Thymus (tissue), 11 donors: ENCODE measurements around the gene CPA4. TPM values are rescaled to one million over a fixed set of nuclear protein-coding genes. Genes with fewer than 3 reads are reported as not detected.

Source experiments
- DNase-seq, 9 donors: peaks; one replicate each; pipeline ENCODE4 v3.0.0-alpha.2; 2013; ENCODE audit warnings: low spot score in 9 of 9, low read depth in 6 of 9, missing footprints in 1 of 9
- H3K27ac ChIP-seq, 2 donors: one replicate each; pipeline ENCODE4 v1.5.1; 2013; ENCODE audit warnings: control low read depth in 1 of 2, low read depth in 1 of 2, low read length in 1 of 2, mild to moderate bottlenecking in 1 of 2, moderate library complexity in 1 of 2
- H3K27me3 ChIP-seq, 2 donors: one replicate each; pipeline ENCODE4 v1.5.1; 2013; ENCODE audit warnings: low read length in 1 of 2; ENCODE audit not compliant: control insufficient read depth in 2 of 2, insufficient read depth in 1 of 2
- H3K36me3 ChIP-seq, 2 donors: one replicate each; pipeline ENCODE4 v1.5.1; 2013; ENCODE audit warnings: low read length in 1 of 2, mild to moderate bottlenecking in 1 of 2, moderate library complexity in 1 of 2; ENCODE audit not compliant: control insufficient read depth in 2 of 2, insufficient read depth in 2 of 2
- H3K4me1 ChIP-seq, 2 donors: one replicate each; pipeline ENCODE4 v1.5.1; 2013; ENCODE audit warnings: low read length in 2 of 2; ENCODE audit not compliant: control insufficient read depth in 2 of 2, insufficient read depth in 2 of 2
- H3K4me3 ChIP-seq, 2 donors: one replicate each; pipeline ENCODE4 v1.5.1; 2013; ENCODE audit warnings: low read length in 2 of 2, control low read depth in 1 of 2, mild to moderate bottlenecking in 1 of 2
- H3K9me3 ChIP-seq, 2 donors: one replicate each; pipeline ENCODE4 v1.5.1; 2013; ENCODE audit warnings: low read length in 1 of 2, mild to moderate bottlenecking in 1 of 2; ENCODE audit not compliant: control insufficient read depth in 2 of 2, insufficient read depth in 1 of 2
- WGBS: extraction: QIAGEN DNeasy Blood & Tissue Kit; methylation state at CpG from one replicate; pipeline ENCODE4 v1.1.7; 2013; 5-methylcytosine and 5-hydroxymethylcytosine counted together
- polyA plus RNA-seq: library from polyadenylated mRNA; stranded (reverse); fragments of 200-250 nt; gene quantifications from one replicate; pipeline ENCODE4 v1.2.3, GENCODE V29; 2013
- total RNA-seq: library from RNA; stranded (reverse); fragments of 120-200 nt; gene quantifications from one replicate; pipeline ENCODE4 v1.2.4, GENCODE V29; 2013
- donor health status: healthy.

Gene CPA4
- total and polyA plus RNA-seq, 2 donors, result 0.96 to 0.99 TPM

DNA sequence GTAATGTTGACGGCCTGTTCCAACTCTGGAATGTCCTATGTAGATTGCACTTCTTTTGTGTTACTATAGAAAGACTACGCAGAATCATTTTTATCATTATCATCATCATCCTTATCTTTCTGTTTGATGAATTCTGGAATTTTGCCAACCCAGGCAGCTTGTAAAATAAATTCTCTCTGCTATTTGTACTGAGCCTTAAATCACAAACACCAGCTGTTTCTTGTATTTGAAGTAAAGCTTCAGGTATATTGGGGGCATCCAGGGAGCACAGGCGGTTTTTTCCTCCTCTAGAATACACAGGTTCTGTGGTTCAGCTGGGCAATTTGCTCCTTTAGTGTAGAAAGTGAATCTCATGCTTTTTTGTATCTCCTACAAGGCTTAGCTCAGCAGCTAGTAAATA lies 36.7 kb downstream of the CPA4 start:
- H3K9me3 ChIP-seq, result no peaks in the 10 kb centered on the region
- H3K4me1 ChIP-seq, result no peaks in the 10 kb centered on the region
- H3K27me3 ChIP-seq, result no peaks in the 10 kb centered on the region
- no peak overlapping the region for H3K4me3 ChIP-seq
- H3K27ac ChIP-seq, result no peak overlapping the region
- 76% methylated on average over 3 of the region's 3 CpGs for WGBS
- H3K36me3 ChIP-seq, result no peaks in the 10 kb centered on the region
- no peak for DNase-seq

DNA sequence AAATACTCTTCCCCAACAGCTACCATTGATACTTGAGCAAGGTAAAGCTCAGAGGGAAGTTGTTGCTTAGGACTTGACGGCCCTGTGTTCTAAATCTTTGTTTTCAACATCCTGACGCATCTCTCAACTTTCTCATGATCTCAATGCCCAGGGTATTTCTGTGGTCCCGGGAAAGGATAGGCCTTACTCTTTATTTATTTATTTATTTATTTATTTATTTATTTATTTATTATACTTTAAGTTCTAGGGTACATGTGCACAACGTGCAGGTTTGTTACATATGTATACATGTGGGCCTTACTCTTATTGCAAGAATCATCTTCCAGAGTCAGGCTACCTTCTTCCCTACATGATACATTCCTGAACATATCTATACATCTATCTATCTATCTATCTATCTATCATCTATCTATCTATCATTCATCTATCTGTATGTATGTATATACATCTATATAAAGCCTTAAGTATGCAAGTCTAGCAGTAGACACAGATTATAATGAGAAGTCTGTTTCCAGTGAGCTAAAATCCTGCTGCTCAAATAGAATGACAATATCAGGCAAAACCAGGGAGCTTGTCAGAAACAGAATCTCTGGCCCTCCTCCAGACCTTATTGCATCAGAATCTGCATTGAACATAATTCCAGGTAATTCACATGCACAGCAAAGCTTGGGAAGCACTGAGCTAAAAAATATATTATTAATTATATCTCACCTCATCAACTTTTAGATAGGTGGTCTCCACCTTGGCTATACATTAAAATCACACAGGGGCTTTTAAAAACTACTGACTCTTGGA lies 39.5 kb downstream of the CPA4 start:
- 98% methylated on average over 4 of the region's 4 CpGs for WGBS
- no peak overlapping the region for H3K4me3 ChIP-seq
- no peaks in the 10 kb centered on the region for H3K9me3 ChIP-seq
- no peaks in the 10 kb centered on the region for H3K27me3 ChIP-seq
- H3K27ac ChIP-seq, result no peak overlapping the region
- no peak for DNase-seq
- H3K36me3 ChIP-seq, result no peaks in the 10 kb centered on the region
- no peaks in the 10 kb centered on the region for H3K4me1 ChIP-seq

DNA sequence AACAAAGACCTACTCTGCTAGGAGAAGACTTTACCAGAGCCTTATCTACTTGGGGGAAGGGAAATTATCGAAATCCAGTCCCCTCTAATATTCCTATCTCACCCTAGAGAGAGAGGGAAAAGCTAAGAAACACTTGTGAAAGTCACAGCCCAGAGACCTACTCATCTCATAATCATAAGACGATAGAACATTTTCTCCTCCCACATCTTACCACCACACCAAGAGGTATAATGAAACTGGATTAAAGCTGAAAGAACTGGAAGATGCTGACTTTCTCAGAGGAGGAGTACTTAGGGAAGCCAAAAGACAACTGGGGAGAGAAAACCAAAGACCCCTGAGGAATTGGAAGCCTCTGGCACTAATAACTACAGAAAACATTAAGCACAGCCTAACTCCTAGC lies 40.9 kb downstream of the CPA4 start:
- Histone ChIP-seq H3K4me1 (no peaks in the 10 kb centered on the region), H3K9me3 (no peaks in the 10 kb centered on the region), H3K36me3 (no peaks in the 10 kb centered on the region), H3K27me3 (no peaks in the 10 kb centered on the region), H3K27ac (no peak overlapping the region), H3K4me3 (no peak overlapping the region)
- 95% methylated on average over 2 of the region's 2 CpGs for WGBS
- no peak for DNase-seq

DNA sequence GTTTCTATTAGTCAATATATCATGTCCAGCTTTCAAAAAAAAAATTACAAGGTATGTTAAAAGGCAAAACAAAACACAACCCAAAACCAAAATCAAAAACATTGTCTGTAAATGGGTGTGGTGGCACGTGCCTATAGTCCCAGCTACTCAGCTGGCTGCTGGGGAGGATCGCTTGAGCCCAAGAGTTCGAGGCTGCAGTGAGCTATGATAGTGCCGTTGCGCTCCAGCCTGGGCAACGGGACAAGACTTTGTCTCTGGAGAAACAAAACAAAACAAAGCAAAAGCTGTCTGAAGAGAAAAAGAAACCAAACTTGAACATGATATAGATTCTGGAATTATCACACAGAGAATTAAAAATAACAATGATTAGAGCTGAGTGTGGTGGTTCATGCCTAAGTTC lies 41.3 kb downstream of the CPA4 start:
- WGBS, result 96% methylated on average over 6 of the region's 6 CpGs
- no peaks in the 10 kb centered on the region for H3K9me3 ChIP-seq
- H3K27ac ChIP-seq, result no peak overlapping the region
- H3K4me1 ChIP-seq, result no peaks in the 10 kb centered on the region
- H3K27me3 ChIP-seq, result no peaks in the 10 kb centered on the region
- no peaks in the 10 kb centered on the region for H3K36me3 ChIP-seq
- H3K4me3 ChIP-seq, result no peak overlapping the region
- no peak for DNase-seq

DNA sequence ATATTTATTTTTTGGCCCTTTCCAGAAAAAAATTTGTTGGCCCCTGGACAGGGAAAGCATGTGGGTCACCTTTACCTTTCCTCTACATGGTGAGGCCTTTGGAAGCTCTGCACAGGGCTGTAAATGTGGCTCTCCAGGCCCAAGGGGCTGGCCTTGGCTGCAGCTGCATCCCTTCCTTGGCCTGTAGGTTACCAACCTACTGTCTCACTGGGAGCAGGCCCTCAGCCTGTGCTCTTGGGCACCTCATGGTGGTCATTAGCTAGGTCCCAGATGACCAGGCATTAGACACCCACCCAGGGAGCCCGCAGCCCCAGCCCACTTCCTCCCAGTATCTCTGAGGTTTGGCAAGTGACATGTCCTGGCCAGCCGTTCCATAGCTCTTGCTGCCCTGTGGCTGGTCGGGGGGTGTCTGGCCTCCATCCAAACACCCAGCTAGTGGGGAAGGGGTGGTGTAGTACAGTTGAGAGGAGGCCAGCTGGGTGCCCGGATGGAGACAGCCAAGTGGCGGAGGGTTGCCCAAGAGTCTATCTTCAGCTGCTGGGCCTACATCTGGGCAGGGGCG lies 44.5 kb downstream of the CPA4 start:
- Histone ChIP-seq H3K27ac (no peak overlapping the region), H3K4me1 (no peaks in the 10 kb centered on the region), H3K36me3 (no peaks in the 10 kb centered on the region), H3K4me3 (no peak overlapping the region), H3K9me3 (no peaks in the 10 kb centered on the region), H3K27me3 (no peaks in the 10 kb centered on the region)
- no peak for DNase-seq
- WGBS, result 89% methylated on average over 6 of the region's 6 CpGs

DNA sequence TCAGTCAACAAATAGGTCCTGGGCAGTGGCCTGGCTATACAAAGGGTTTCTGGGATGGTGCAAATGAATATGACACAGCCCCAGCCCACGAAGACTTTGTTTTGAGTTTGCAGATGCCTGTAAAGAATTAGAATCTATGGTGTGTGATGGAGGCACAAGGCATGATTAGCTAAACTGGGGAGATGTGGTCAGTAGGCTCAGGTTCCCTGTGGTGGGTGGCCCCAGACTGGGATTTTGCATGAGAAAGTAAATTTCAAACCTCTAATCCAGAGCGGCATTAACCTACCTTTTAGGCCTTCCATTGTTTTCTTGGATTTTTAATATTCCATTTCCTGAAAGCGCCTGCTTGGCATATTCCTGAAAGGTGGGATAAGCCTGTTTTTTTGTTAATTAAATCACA lies 45.3 kb downstream of the CPA4 start:
- Histone ChIP-seq H3K36me3 (no peaks in the 10 kb centered on the region), H3K9me3 (no peaks in the 10 kb centered on the region), H3K27me3 (no peaks in the 10 kb centered on the region), H3K4me1 (no peaks in the 10 kb centered on the region), H3K4me3 (no peak overlapping the region), H3K27ac (no peak overlapping the region)
- no peak for DNase-seq
- 94% methylated on average over 3 of the region's 3 CpGs for WGBS

DNA sequence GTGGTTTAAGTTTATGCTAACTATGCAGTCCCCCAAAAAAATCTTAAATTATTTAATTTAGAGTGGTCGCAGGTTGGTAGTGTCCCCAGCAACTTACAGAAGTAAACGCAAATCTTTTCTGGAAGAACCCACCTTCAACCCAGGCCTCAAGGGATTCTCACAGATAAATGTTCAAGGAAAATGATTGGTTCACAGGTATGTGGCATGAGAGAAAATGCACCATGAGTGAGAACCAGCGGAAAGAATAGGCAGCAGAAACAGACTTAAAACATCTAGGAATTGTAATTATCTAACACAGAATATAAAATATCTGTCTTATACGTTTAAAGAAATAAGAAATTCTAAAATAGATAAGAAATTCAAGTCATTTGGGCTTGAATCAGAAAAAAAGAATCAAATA lies 48.9 kb downstream of the CPA4 start:
- H3K36me3 ChIP-seq, result no peaks in the 10 kb centered on the region
- DNase-seq, result no peak
- 99% methylated on average over 4 of the region's 4 CpGs for WGBS

DNA sequence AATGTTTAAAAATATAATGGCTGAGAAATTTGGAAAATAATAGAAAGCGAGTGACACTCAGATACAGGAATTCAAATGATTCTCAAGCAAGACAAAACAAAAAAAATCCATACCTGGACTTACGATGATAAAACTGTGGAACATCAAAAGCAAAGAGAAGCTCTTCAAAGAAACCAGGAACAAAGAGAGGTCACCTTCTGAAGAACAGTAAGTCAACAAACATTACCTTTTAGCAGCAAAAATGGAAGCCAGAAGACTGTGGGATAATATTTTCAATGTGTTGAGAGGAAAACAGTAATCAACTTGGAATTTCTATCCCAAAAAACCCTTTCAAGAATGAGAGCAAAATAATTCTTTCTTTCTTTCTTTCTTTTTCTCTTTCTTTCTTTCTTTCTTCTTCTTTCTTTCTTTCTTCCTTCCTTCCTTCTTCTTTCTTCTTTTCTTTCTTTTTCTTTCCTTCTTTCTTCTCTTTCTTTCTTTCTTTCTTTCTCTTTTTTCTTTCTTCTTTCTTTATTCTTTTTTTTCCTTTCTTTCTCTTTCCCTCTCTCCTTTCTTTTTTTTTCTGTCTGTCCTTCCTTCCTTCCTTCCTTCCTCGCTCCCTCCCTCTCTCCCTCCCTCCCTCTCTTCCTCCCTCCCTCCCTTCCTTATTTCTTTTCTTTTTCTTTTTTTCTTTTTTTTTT lies 49.9 kb downstream of the CPA4 start:
- WGBS, result 93% methylated on average over 3 of the region's 3 CpGs
- Histone ChIP-seq H3K9me3 (no peaks in the 10 kb centered on the region), H3K36me3 (no peaks in the 10 kb centered on the region), H3K27ac (no peak overlapping the region), H3K4me3 (no peak overlapping the region), H3K27me3 (no peaks in the 10 kb centered on the region), H3K4me1 (peaks cover 0 to 4% of the 10 kb centered on the region in 2 donors)
- DNase-seq, result no peak

More for the DNA sequence above, 48.9 kb downstream of the CPA4 start:
- Histone ChIP-seq H3K9me3 (no peaks in the 10 kb centered on the region), H3K27me3 (no peaks in the 10 kb centered on the region), H3K27ac (no peak overlapping the region), H3K4me3 (no peak overlapping the region), H3K4me1 (peaks cover 0 to 4% of the 10 kb centered on the region in 2 donors)

DNA sequence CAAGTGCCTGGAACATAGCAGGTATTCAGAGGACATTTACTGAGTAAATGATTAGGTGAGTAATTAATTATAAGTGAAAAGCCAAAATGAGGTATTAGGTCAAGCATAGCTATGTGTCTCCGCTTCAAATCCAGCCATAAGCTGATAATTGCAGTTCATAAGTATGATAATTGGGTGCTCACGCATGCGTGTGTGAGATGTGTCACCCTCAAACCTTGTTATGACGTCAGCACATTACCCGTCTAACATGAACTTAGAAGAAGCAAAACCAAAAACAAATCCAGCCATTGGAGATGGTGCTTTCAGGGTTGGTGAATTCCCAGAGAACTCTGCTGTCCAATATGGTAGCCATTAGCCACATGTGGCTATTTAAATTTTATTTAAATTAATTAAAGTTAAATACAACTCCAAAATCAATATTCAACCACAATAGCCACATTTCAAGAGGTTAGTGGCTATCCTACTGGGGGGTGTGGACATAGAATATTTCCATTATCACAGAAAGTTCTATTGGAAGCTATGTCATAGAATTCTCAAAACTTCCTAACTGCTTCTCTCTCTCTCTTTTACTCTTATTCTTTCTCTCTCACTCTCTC lies 51.4 kb downstream of the CPA4 start, which contains the start of gene CPA5:
TSS of gene CPA5 (plus strand) at position 546 of the 596 bp plus-strand sequence. CDS start 1,670 bp downstream, outside the sequence.
- H3K4me1 ChIP-seq, result peaks cover 0 to 7% of the 10 kb centered on the region in 2 donors
- H3K9me3 ChIP-seq, result no peaks in the 10 kb centered on the region
- H3K4me3 ChIP-seq, result no peak within 1 kb of the TSS
- 98% methylated on average over 5 of the region's 5 CpGs for WGBS
- no peaks in the 10 kb centered on the region for H3K27me3 ChIP-seq
- H3K27ac ChIP-seq, result peak within 1 kb of the TSS in 1 of 2 donors; percentile 46
- DNase-seq, result no peak
- H3K36me3 ChIP-seq, result no peaks in the 10 kb centered on the region
